ACC112 (cell line): ENCODE data around the gene PRDM16.

Source experiments
- H2AFZ ChIP-seq: fragments of 200-600 bp; sonication (generic); one replicate; pipeline ENCODE4 v1.6.0; 2017; ENCODE audit warnings: antibody characterized with exemption, low read length; ENCODE audit not compliant: unreplicated experiment
- H3K27ac ChIP-seq: fragments of 200-600 bp; sonication (generic); 2 replicates; pipeline ENCODE4 v1.5.1; 2014; ENCODE audit warnings: low read depth, mild to moderate bottlenecking, antibody characterized with exemption, low read length, moderate library complexity
- H3K27me3 ChIP-seq: fragments of 200-600 bp; sonication (generic); 2 replicates; pipeline ENCODE4 v1.6.1; 2014; ENCODE audit warnings: mild to moderate bottlenecking, antibody characterized with exemption, low read length, moderate library complexity, mixed read lengths; ENCODE audit not compliant: insufficient read depth
- H3K36me3 ChIP-seq: fragments of 200-600 bp; sonication (generic); 2 replicates; pipeline ENCODE4 v1.6.1; 2016; ENCODE audit warnings: mild to moderate bottlenecking, antibody characterized with exemption, low read length, moderate library complexity, mixed read lengths; ENCODE audit not compliant: insufficient read depth
- H3K4me1 ChIP-seq: fragments of 200-600 bp; sonication (generic); one replicate; pipeline ENCODE4 v1.6.1; 2016; ENCODE audit warnings: low read length, mixed read lengths; ENCODE audit not compliant: insufficient read depth, unreplicated experiment, control insufficient read depth
- H3K4me3 ChIP-seq: fragments of 200-600 bp; sonication (generic); 2 replicates; pipeline ENCODE4 v1.5.1; 2014; ENCODE audit warnings: mild to moderate bottlenecking, low read depth, low read length
- H3K79me2 ChIP-seq: fragments of 200-600 bp; sonication (generic); one replicate; pipeline ENCODE4 v1.6.0; 2016; ENCODE audit warnings: low read length; ENCODE audit not compliant: control insufficient read depth, unreplicated experiment, insufficient read depth

PRDM16 gene

GRCh38 chr1:3026581-3027391, 42.2 kb upstream of the PRDM16 start:
- Histone ChIP-seq H3K4me3 (no peak overlapping the region), H3K27ac (no peak overlapping the region), H3K36me3 (no peaks in the 10 kb centered on the region), H2AFZ (no peak overlapping the region), H3K27me3 (no peaks in the 10 kb centered on the region), H3K79me2 (no peaks in the 10 kb centered on the region), H3K4me1 (no peaks in the 10 kb centered on the region)

GRCh38 chr1:3027611-3028371, 41.2 kb upstream of the PRDM16 start:
- Histone ChIP-seq H3K4me3 (no peak overlapping the region), H3K36me3 (no peaks in the 10 kb centered on the region), H3K27me3 (no peaks in the 10 kb centered on the region), H3K4me1 (no peaks in the 10 kb centered on the region), H2AFZ (no peak overlapping the region), H3K27ac (no peak overlapping the region), H3K79me2 (no peaks in the 10 kb centered on the region)

GRCh38 chr1:3028531-3029282, 40.3 kb upstream of the PRDM16 start:
- no peaks in the 10 kb centered on the region for H3K79me2 ChIP-seq
- H3K27me3 ChIP-seq, result peaks cover 2% of the 10 kb centered on the region; the same call in 1 of the 2 replicates

GRCh38 chr1:3029481-3029961, 39.5 kb upstream of the PRDM16 start:
- Histone ChIP-seq H2AFZ (no peak overlapping the region), H3K4me1 (no peaks in the 10 kb centered on the region), H3K79me2 (no peaks in the 10 kb centered on the region), H3K4me3 (no peak overlapping the region), H3K27me3 (peaks cover 5% of the 10 kb centered on the region; the same call in 1 of the 2 replicates), H3K27ac (no peak overlapping the region), H3K36me3 (no peaks in the 10 kb centered on the region)

More at GRCh38 chr1:3028531-3029282, 40.3 kb upstream of the PRDM16 start:
- Histone ChIP-seq H3K36me3 (no peaks in the 10 kb centered on the region), H3K4me1 (no peaks in the 10 kb centered on the region), H2AFZ (no peak overlapping the region), H3K27ac (no peak overlapping the region), H3K4me3 (no peak overlapping the region)

GRCh38 chr1:3029991-3030662, 38.9 kb upstream of the PRDM16 start:
- Histone ChIP-seq H3K36me3 (no peaks in the 10 kb centered on the region), H3K4me1 (no peaks in the 10 kb centered on the region), H2AFZ (no peak overlapping the region), H3K4me3 (no peak overlapping the region), H3K27ac (no peak overlapping the region), H3K79me2 (no peaks in the 10 kb centered on the region), H3K27me3 (peaks cover 5% of the 10 kb centered on the region; the same call in 1 of the 2 replicates)

GRCh38 chr1:3030663-3031381, 38.2 kb upstream of the PRDM16 start:
- no peak overlapping the region for H2AFZ ChIP-seq
- H3K27ac ChIP-seq, result no peak overlapping the region
- peaks cover 5% of the 10 kb centered on the region; the same call in 1 of the 2 replicates for H3K27me3 ChIP-seq
- H3K4me1 ChIP-seq, result no peaks in the 10 kb centered on the region
- H3K36me3 ChIP-seq, result no peaks in the 10 kb centered on the region
- H3K79me2 ChIP-seq, result no peaks in the 10 kb centered on the region
- H3K4me3 ChIP-seq, result no peak overlapping the region

GRCh38 chr1:3031401-3032221, 37.4 kb upstream of the PRDM16 start:
- Histone ChIP-seq H2AFZ (no peak overlapping the region), H3K36me3 (no peaks in the 10 kb centered on the region), H3K27me3 (peaks cover 5% of the 10 kb centered on the region; the same call in 1 of the 2 replicates), H3K4me1 (no peaks in the 10 kb centered on the region), H3K79me2 (no peaks in the 10 kb centered on the region), H3K4me3 (no peak overlapping the region), H3K27ac (no peak overlapping the region)

- peaks cover 5% of the 10 kb centered on the region; the same call in 1 of the 2 replicates for H3K27me3 ChIP-seq
- H3K27ac ChIP-seq, result no peak overlapping the region
- no peaks in the 10 kb centered on the region for H3K79me2 ChIP-seq
- no peaks in the 10 kb centered on the region for H3K4me1 ChIP-seq
- no peak overlapping the region for H3K4me3 ChIP-seq
- H2AFZ ChIP-seq, result no peak overlapping the region
- no peaks in the 10 kb centered on the region for H3K36me3 ChIP-seq
Measured at GRCh38 chr1:3032371-3033039, 36.5 kb upstream of the PRDM16 start.
